ENCODE data around the gene MOCS3.

GRCh38 chr20:50911716-50912115 lies 46.9 kb upstream of the MOCS3 start:
- TF ChIP-seq CTCF (conservative IDR thresholded peaks at IDR 0.05; ENCODE audit: low read depth, low read length) = no peak
- no peak for TF ChIP-seq ELK1 (IDR thresholded peaks at IDR 0.05; ENCODE audit: borderline replicate concordance, low read depth, low read length)
- TF ChIP-seq NFE2L2 (IDR thresholded peaks at IDR 0.05; ENCODE audit: low read depth, low read length) = no peak
- TF ChIP-seq POLR2A (IDR thresholded peaks at IDR 0.05; ENCODE audit: low read depth, low read length) = no peak
- TF ChIP-seq RFX5 (IDR thresholded peaks at IDR 0.05; ENCODE audit: low read depth, low read length) = no peak
- TF ChIP-seq MAZ (IDR thresholded peaks at IDR 0.05; ENCODE audit: borderline replicate concordance, low read depth, low read length) = no peak
- no peak for TF ChIP-seq FOS (IDR thresholded peaks at IDR 0.05; ENCODE audit: low read depth, low read length)
- no peak for TF ChIP-seq RCOR1 (IDR thresholded peaks at IDR 0.05; ENCODE audit: insufficient replicate concordance, low read length)
- TF ChIP-seq USF2 (IDR thresholded peaks at IDR 0.05; ENCODE audit: low read depth, low read length) = no peak
- TF ChIP-seq CEBPB (IDR thresholded peaks at IDR 0.05; ENCODE audit: low read depth, low read length) = no peak
- TF ChIP-seq SMC3 (IDR thresholded peaks at IDR 0.05; ENCODE audit: low read depth, low read length) = no peak
